H1 (cell line): ENCODE data around the gene MT1G. TPM values are rescaled to one million over a fixed set of nuclear protein-coding genes. Genes with fewer than 3 reads are reported as not detected.
A peak's percentile ranks its signal among the peaks of the same experiment; 100 is the strongest.

Experiments used
- CTCF ChIA-PET: fragments of 300-600 bp; sonication (Branson Sonifier 250); formaldehyde crosslinking; loops from one replicate; lab custom pipeline; 2021; ENCODE audit not compliant: partially characterized antibody; lab: Charles Lee
- POLR2A ChIA-PET: fragments of 300-600 bp; sonication (Branson Sonifier 250); formaldehyde crosslinking; loops from one replicate; lab custom pipeline; 2021; ENCODE audit warnings: inconsistent platforms; ENCODE audit not compliant: partially characterized antibody; lab: Charles Lee
- DNase-seq, 2 experiments: peaks; one replicate each; pipeline versions ENCODE4 v3.0.0 to v3.0.0-alpha.2; 2010 to 2022; ENCODE audit warnings: low spot score in 2 of 2, low read depth in 1 of 2, mixed read lengths in 1 of 2
- FAIRE-seq: peaks from 2 replicates; lab custom pipeline; 2011; peaks lifted over from hg19 to GRCh38; lab: Jason Lieb, UNC
- H2AFZ ChIP-seq: 2 replicates; pipeline ENCODE4 v1.8.1; 2012; ENCODE audit warnings: low read length, inconsistent platforms
- H2AK5ac ChIP-seq: 2 replicates; pipeline ENCODE4 v1.6.1; 2013; ENCODE audit warnings: low read depth, low read length
- H2BK120ac ChIP-seq: replicated peaks from 2 replicates; pipeline ENCODE3; 2013; ENCODE audit warnings: low read depth, low read length, inconsistent platforms
- H2BK12ac ChIP-seq: 2 replicates; pipeline ENCODE4 v1.6.1; 2013; ENCODE audit warnings: low read depth, low read length
- H2BK15ac ChIP-seq: 2 replicates; pipeline ENCODE4 v1.6.1; 2013; ENCODE audit warnings: low read length
- H2BK20ac ChIP-seq: 2 replicates; pipeline ENCODE4 v1.6.1; 2013; ENCODE audit warnings: low read length
- H2BK5ac ChIP-seq: 2 replicates; pipeline ENCODE4 v1.6.1; 2013; ENCODE audit warnings: low read depth, low read length
- H3K14ac ChIP-seq: 2 replicates; pipeline ENCODE4 v1.6.1; 2013; ENCODE audit warnings: inconsistent platforms; ENCODE audit not compliant: insufficient read length
- H3K18ac ChIP-seq: 2 replicates; pipeline ENCODE4 v1.6.1; 2013; ENCODE audit warnings: low read length; ENCODE audit errors: extremely low read depth
- H3K23ac ChIP-seq: 2 replicates; pipeline ENCODE4 v1.6.1; 2013; ENCODE audit warnings: inconsistent platforms; ENCODE audit not compliant: insufficient read length
- H3K23me2 ChIP-seq: 2 replicates; pipeline ENCODE4 v1.6.1; 2013; ENCODE audit warnings: low read depth, low read length
- H3K27ac ChIP-seq: 2 replicates; pipeline ENCODE4 v1.6.1; 2011; ENCODE audit warnings: low read depth, low read length, inconsistent platforms
- H3K27me3 ChIP-seq, 4 experiments: replicated peaks in 1 of 4; 1 replicate in 1 of 4; 2 replicates in 3 of 4; pipeline versions ENCODE4 v1.6.1 to v1.8.1; 2011 to 2013; ENCODE audit warnings: low read length in 3 of 4, mild to moderate bottlenecking in 3 of 4, inconsistent platforms in 2 of 4, mixed read lengths in 2 of 4, moderate library complexity in 1 of 4; ENCODE audit not compliant: control insufficient read depth in 3 of 4, insufficient read depth in 3 of 4; ENCODE audit errors: extremely low read depth in 1 of 4
- H3K36me3 ChIP-seq, 4 experiments: 2 replicates each; pipeline versions ENCODE4 v1.6.1 to v1.8.1; 2011 to 2013; ENCODE audit warnings: mild to moderate bottlenecking in 4 of 4, low read length in 3 of 4, moderate library complexity in 2 of 4, control low read depth in 1 of 4, inconsistent platforms in 1 of 4; ENCODE audit not compliant: insufficient read depth in 4 of 4, control insufficient read depth in 2 of 4
- H3K4ac ChIP-seq: replicated peaks from 2 replicates; pipeline ENCODE3; 2013; ENCODE audit warnings: low read length, low read depth, mixed read lengths, inconsistent platforms; ENCODE audit not compliant: insufficient read length
- H3K4me1 ChIP-seq, 4 experiments: replicated peaks in 1 of 4; 1 replicate in 1 of 4; 2 replicates in 3 of 4; pipeline versions ENCODE4 v1.6.1 to v1.8.1; 2011 to 2013; ENCODE audit warnings: low read length in 3 of 4, inconsistent platforms in 2 of 4, mixed read lengths in 1 of 4; ENCODE audit not compliant: insufficient read depth in 4 of 4, control insufficient read depth in 3 of 4
- H3K4me2 ChIP-seq, 2 experiments: 2 replicates each; pipeline versions ENCODE4 v1.6.1 to v1.8.1; 2011 to 2013; ENCODE audit warnings: low read depth in 2 of 2, low read length in 2 of 2, control low read depth in 1 of 2, inconsistent platforms in 1 of 2, mild to moderate bottlenecking in 1 of 2; ENCODE audit not compliant: insufficient read depth in 1 of 2
- H3K4me3 ChIP-seq, 4 experiments: fragments of 200-600, 300-600 bp in 1 of 4; sonication (generic), shearing (Covaris generic), sonication (Bioruptor Twin) in 1 of 4; 2 replicates each; pipeline versions ENCODE4 v1.5.1 to v1.8.1; 2011 to 2016; ENCODE audit warnings: low read length in 4 of 4, low read depth in 3 of 4, control low read depth in 2 of 4, inconsistent platforms in 2 of 4, mild to moderate bottlenecking in 2 of 4, mixed read lengths in 1 of 4, moderate library complexity in 1 of 4; ENCODE audit not compliant: insufficient read depth in 2 of 4; ENCODE audit errors: extremely low read depth in 1 of 4
- H3K56ac ChIP-seq: replicated peaks from 2 replicates; pipeline ENCODE3; 2013; ENCODE audit warnings: low read depth, mild to moderate bottlenecking, mixed read lengths, low read length, inconsistent platforms; ENCODE audit not compliant: insufficient read length
- H3K79me1 ChIP-seq: 2 replicates; pipeline ENCODE4 v1.6.1; 2013; ENCODE audit warnings: low read depth, low read length, control low read depth
- H3K79me2 ChIP-seq, 2 experiments: 2 replicates each; pipeline versions ENCODE4 v1.6.1 to v1.8.1; 2012 to 2013; ENCODE audit warnings: low read length in 2 of 2, mild to moderate bottlenecking in 2 of 2, inconsistent platforms in 1 of 2; ENCODE audit not compliant: insufficient read depth in 2 of 2, control insufficient read depth in 1 of 2
- H3K9ac ChIP-seq, 4 experiments: replicated peaks in 1 of 4; 1 replicate in 1 of 4; 2 replicates in 3 of 4; pipeline versions ENCODE4 v1.6.1 to v1.8.1; 2011 to 2013; ENCODE audit warnings: low read depth in 3 of 4, low read length in 3 of 4, control low read depth in 2 of 4, mild to moderate bottlenecking in 2 of 4, moderate library complexity in 2 of 4, inconsistent platforms in 1 of 4; ENCODE audit errors: extremely low read depth in 1 of 4
- H3K9me3 ChIP-seq, 2 experiments: 2 replicates each; pipeline versions ENCODE4 v1.6.1 to v1.8.1; 2012 to 2013; ENCODE audit warnings: mild to moderate bottlenecking in 2 of 2, moderate library complexity in 2 of 2, control low read depth in 1 of 2, inconsistent platforms in 1 of 2, low read depth in 1 of 2, low read length in 1 of 2, mixed read lengths in 1 of 2; ENCODE audit not compliant: insufficient read depth in 2 of 2
- H4K20me1 ChIP-seq, 2 experiments: replicated peaks in 1 of 2; 2 replicates each; pipeline versions ENCODE3 to v1.8.1; 2011 to 2013; ENCODE audit warnings: inconsistent platforms in 2 of 2, low read length in 2 of 2, mild to moderate bottlenecking in 1 of 2; ENCODE audit not compliant: insufficient read depth in 2 of 2, control insufficient read depth in 1 of 2
- H4K5ac ChIP-seq: 2 replicates; pipeline ENCODE4 v1.6.1; 2013; ENCODE audit warnings: low read length, low read depth, mixed read lengths, inconsistent platforms; ENCODE audit not compliant: insufficient read length
- H4K8ac ChIP-seq: 2 replicates; pipeline ENCODE4 v1.8.0; 2013; ENCODE audit warnings: mild to moderate bottlenecking, moderate library complexity, low read length, inconsistent platforms; ENCODE audit not compliant: insufficient read depth; ENCODE audit errors: extremely low read depth
- H4K91ac ChIP-seq: replicated peaks from 2 replicates; pipeline ENCODE3; 2013; ENCODE audit warnings: low read length, mixed read lengths, inconsistent platforms; ENCODE audit not compliant: insufficient read length
- ATF2 ChIP-seq: IDR thresholded peaks from 2 replicates; pipeline ENCODE4 v1.6.1; 2012; ENCODE audit warnings: low read length, inconsistent platforms
- BACH1 ChIP-seq: IDR thresholded peaks from 2 replicates; pipeline ENCODE4 v1.6.1; 2012; ENCODE audit warnings: low read length, improper control_type of control experiment
- CEBPB ChIP-seq: IDR thresholded peaks from 2 replicates; pipeline ENCODE4 v1.6.1; 2012; ENCODE audit warnings: low read depth, low read length
- CTBP2 ChIP-seq: IDR thresholded peaks from 2 replicates; pipeline ENCODE4 v1.7.0; 2011; ENCODE audit warnings: borderline replicate concordance, mild to moderate bottlenecking, moderate library complexity, mixed read lengths, low read length; ENCODE audit not compliant: insufficient read depth, insufficient read length
- KDM4A ChIP-seq: IDR thresholded peaks from one replicate; pipeline ENCODE4 v1.7.1; 2012; ENCODE audit warnings: low read depth, mild to moderate bottlenecking, moderate library complexity, low read length, inconsistent platforms; ENCODE audit not compliant: severe bottlenecking
- NANOG ChIP-seq: IDR thresholded peaks from 2 replicates; pipeline ENCODE4 v1.6.1; 2011; ENCODE audit warnings: low read length, low read depth, mild to moderate bottlenecking, inconsistent platforms; ENCODE audit not compliant: insufficient read depth, poor library complexity, severe bottlenecking
- RXRA ChIP-seq: IDR thresholded peaks from 2 replicates; pipeline ENCODE4 v1.6.1; 2011; ENCODE audit warnings: low read depth, mild to moderate bottlenecking, low read length, moderate library complexity; ENCODE audit not compliant: insufficient read depth
- ZNF274 ChIP-seq: IDR thresholded peaks from 2 replicates; pipeline ENCODE4 v1.7.0; 2012; ENCODE audit warnings: low read length, borderline replicate concordance; ENCODE audit errors: extremely low read depth
- WGBS, 2 experiments: shearing (Covaris generic) in 1 of 2; methylation state at CpG; one replicate each; pipeline versions ENCODE4 v1.1.6 to v1.1.7; 2013 to 2015; ENCODE audit warnings: low lambda C conversion rate in 2 of 2, mixed read lengths in 2 of 2, inconsistent platforms in 1 of 2, low coverage in 1 of 2, missing lambda C conversion rate in 1 of 2; ENCODE audit not compliant: insufficient replicate concordance in 2 of 2, insufficient coverage in 1 of 2, insufficient read length in 1 of 2; ENCODE audit errors: extremely low coverage in 1 of 2, missing lambda C conversion rate in 1 of 2; 5-methylcytosine and 5-hydroxymethylcytosine counted together
- polyA plus RNA-seq, 7 experiments: library from polyadenylated mRNA; depleted of rRNA in 3 of 7; stranded (reverse) in 5 of 7; unstranded in 2 of 7; fragments of >200 nt in 5 of 7; fragments of 200-250 nt in 2 of 7; gene quantifications; 1 replicate in 5 of 7; 2 replicates in 1 of 7; 4 replicates in 1 of 7; pipeline versions ENCODE4 v1.2.1 to v1.2.3, GENCODE V29; 2011 to 2013; ENCODE audit warnings: missing spikeins in 2 of 7, mixed read lengths in 2 of 7
- total RNA-seq: library from RNA; stranded (reverse); fragmentation: NEBNext Ultra II Directional; extraction: Animal tissue kit (Norgen Biotek cat#: 25700); gene quantifications from 2 replicates; pipeline ENCODE4 v1.2.1, GENCODE V29; 2021

The MT1G gene
- total and polyA plus RNA-seq, 2 of the 8 experiments (the other 6 are each of a cell fraction or from before 2014, with no cell fraction given) = 17.7 to 515 TPM

DNA sequence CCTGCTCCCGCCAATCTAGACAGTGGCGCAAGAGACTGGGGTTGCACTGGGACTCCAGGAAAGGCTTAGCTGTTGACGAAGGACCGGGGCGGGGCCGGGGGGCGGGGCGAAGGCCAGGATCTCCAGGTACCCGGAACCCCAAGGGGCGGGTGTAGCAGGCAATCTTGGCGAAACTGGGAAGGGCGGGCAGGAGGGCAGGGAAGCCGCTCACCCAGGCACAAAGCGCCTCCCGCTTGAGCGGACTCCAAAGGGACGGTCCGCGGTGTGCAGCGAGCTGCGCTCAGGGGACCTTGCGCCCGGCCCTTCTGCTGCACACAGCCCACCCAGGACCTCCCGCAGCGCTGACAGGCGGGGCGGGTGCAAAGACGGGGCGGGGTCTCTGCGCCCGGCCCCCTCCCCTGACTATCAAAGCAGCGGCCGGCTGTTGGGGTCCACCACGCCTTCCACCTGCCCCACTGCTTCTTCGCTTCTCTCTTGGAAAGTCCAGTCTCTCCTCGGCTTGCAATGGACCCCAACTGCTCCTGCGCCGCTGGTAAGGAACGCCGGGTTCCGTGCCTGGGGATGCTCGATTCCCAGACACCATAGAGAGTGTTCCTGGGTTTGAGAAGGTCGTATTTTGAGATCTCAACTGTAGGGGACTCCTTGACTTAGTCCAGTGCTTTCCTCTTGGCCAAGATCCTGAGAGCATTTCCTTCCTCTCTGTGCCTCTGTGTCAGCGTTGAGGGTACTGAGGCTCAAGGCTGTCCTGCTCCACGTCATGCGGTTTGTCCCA, 10.1 kb downstream of the MT1G start, which contains the start of gene MT1F:
MT1F (plus strand) TSS at position 405 of the 772 bp plus-strand sequence; CDS start at position 505, 100 bp downstream.
- FAIRE-seq (no peak), DNase-seq (peak; percentile 64 to 86)
- H2AK5ac ChIP-seq = no peak within 1 kb of the TSS
- H3K4ac ChIP-seq = no peak within 1 kb of the TSS
- H3K4me3 ChIP-seq = peak within 1 kb of the TSS; percentile 52 to 76 (median 54)
- H2BK12ac ChIP-seq = peak within 1 kb of the TSS; percentile 55; the same call in 1 of the 2 replicates
- CTCF ChIA-PET = interaction anchor here (1.0 to 1.4 kb wide), 3 partner anchors 11 to 57 kb away, joined by 3 read pairs; no protein-coding TSS in a partner anchor
- 1% methylated on average over 29 of the region's 46 CpGs; no CpG with 5 or more reads in 1 of the 2 experiments for WGBS, 2 experiments
- H3K79me2 ChIP-seq = no peaks in the 10 kb centered on the region
- peak within 1 kb of the TSS; percentile 76; the same call in 1 of the 2 replicates for H2AFZ ChIP-seq
- peak within 1 kb of the TSS; percentile 89 to 97 for H3K4me2 ChIP-seq
- no peaks in the 10 kb centered on the region for H3K79me1 ChIP-seq
- peaks cover 39 to 68% (median 62%) of the 10 kb centered on the region in 4 experiments for H3K27me3 ChIP-seq
- H4K91ac ChIP-seq = no peak within 1 kb of the TSS
- H3K56ac ChIP-seq = no peak within 1 kb of the TSS
- H2BK120ac ChIP-seq = no peak within 1 kb of the TSS
- H3K9ac ChIP-seq = peak within 1 kb of the TSS in 1 of 4 experiments; percentile 41; a peak in 3 of 7 replicates
- peak within 1 kb of the TSS; percentile 72; the same call in 1 of the 2 replicates for H2BK5ac ChIP-seq
- no peak within 1 kb of the TSS for H3K27ac ChIP-seq
- POLR2A ChIA-PET = interaction anchor here (1.9 to 9.1 kb wide), 4 partner anchors 12 to 32 kb away, joined by 9 to 74 read pairs (median 24); partner anchors contain the start of genes MT1A, MT1E, MT1G and MT1H
- H2BK15ac ChIP-seq = no peak within 1 kb of the TSS; the same call in 1 of the 2 replicates
- H3K18ac ChIP-seq = peak within 1 kb of the TSS; percentile 75; the same call in 1 of the 2 replicates
- H4K5ac ChIP-seq = no peak within 1 kb of the TSS
- H3K36me3 ChIP-seq = no peaks in the 10 kb centered on the region
- no peak within 1 kb of the TSS for H3K14ac ChIP-seq
- H3K23ac ChIP-seq = no peak within 1 kb of the TSS
- H3K23me2 ChIP-seq = peaks cover 10% of the 10 kb centered on the region; the same call in 1 of the 2 replicates
- no peak within 1 kb of the TSS for H2BK20ac ChIP-seq
- H4K20me1 ChIP-seq = peaks cover 0 to 5% of the 10 kb centered on the region in 2 experiments
- H3K4me1 ChIP-seq = peaks cover 0 to 12% (median 5%) of the 10 kb centered on the region in 4 experiments; a peak in 6 of 7 replicates
- H3K9me3 ChIP-seq = no peaks in the 10 kb centered on the region
- no peak within 1 kb of the TSS; the same call in 1 of the 2 replicates for H4K8ac ChIP-seq
- peak; percentile 66 for TF ChIP-seq CEBPB
- no peak for TF ChIP-seq ZNF274
- TF ChIP-seq CTBP2 = peak; percentile 63
- TF ChIP-seq NANOG = no peak
- TF ChIP-seq KDM4A = peak; percentile 81
- TF ChIP-seq ATF2 = no peak
- no peak for TF ChIP-seq RXRA
- no peak for TF ChIP-seq BACH1
